GM12801 (cell line): ENCODE results near the gene TBC1D10B.

ENCODE experiments used
- TF ChIP-seq, protein P1 (sequence below): IDR thresholded peaks from one replicate; pipeline ENCODE4 v1.5.1; 2011; ENCODE audit warnings: control low read depth; ENCODE audit not compliant: insufficient read length; ENCODE audit errors: extremely low read depth

The TBC1D10B gene

DNA sequence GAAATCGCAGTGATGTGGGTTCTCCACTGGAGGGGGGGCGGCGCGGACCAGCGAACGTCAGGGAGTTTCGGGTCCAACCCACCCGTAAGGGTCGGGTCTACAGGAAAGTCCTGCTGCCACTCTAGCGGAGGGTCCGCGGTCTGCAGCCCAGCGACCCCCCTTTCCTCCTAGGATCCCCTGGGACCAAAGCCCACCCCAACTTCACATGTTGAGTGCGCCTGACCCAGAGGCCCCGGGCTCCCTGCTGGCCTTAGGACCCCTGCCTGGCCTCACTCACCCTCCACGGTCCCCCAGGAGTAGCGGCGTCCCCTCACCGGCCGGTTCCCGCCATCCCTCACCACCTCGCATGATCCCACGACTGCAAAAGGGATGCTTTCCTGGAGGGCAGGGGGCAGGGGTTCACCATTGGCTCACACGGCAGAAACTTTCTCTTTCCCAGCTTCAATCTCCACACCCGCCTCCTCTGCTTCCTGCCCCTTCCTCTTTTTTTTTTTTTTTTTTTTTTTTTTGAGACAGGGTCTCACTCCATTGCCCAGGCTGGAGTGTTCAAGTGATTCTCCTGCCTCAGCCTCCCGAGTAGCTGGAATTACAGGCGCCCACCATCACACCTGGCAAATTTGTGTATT lies 9.0 kb upstream of the TBC1D10B start:
- TF ChIP-seq, protein P1, sequence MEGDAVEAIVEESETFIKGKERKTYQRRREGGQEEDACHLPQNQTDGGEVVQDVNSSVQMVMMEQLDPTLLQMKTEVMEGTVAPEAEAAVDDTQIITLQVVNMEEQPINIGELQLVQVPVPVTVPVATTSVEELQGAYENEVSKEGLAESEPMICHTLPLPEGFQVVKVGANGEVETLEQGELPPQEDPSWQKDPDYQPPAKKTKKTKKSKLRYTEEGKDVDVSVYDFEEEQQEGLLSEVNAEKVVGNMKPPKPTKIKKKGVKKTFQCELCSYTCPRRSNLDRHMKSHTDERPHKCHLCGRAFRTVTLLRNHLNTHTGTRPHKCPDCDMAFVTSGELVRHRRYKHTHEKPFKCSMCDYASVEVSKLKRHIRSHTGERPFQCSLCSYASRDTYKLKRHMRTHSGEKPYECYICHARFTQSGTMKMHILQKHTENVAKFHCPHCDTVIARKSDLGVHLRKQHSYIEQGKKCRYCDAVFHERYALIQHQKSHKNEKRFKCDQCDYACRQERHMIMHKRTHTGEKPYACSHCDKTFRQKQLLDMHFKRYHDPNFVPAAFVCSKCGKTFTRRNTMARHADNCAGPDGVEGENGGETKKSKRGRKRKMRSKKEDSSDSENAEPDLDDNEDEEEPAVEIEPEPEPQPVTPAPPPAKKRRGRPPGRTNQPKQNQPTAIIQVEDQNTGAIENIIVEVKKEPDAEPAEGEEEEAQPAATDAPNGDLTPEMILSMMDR, result no peak

DNA sequence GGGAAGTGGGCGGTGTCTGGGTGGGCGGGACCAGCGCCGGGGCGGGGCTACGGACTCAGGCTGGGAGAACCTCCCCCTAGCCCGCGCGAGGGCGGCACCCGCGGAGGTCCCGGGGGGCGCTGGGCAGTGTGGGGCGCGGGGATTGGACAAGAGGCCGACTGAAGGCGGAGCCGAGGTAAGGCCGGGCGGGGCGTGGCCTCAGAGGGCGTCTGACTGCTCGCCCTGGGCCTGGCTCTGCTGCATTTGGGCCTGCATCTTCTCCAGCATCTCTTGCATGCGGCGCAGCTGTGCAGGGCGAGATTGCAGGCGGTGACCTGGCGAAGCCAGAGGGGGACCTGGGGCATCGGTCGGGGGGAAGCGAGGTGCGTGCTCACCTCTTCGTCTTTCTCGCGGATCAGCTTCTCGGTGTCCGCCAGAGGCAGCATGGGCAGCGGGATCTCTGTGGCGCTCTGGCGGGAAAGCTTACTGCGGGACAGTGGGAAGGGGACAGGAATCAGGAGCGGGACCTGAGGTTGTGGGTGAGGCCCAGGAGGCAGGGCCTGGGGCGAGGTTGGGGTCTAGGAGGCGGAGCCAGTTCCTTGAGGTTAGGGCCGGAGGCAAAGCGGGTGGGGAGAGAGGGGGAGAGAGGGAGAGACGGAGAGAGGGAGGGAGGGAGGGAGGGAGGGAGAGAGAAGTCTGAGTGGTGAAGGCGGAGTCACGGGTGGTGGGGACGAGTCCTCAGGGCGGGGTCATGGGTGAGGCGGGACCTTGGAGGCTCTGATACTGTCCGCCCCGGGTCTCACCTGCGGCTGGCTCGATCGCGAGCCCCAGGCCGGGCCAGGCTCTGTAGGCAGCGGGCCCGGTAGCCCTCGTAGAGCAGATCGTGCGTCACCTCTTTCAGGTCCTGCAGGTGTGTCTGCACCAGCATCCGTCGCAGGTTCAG lies 8.2 kb upstream of the TBC1D10B start:
- TF ChIP-seq, protein P1, result no peak

DNA sequence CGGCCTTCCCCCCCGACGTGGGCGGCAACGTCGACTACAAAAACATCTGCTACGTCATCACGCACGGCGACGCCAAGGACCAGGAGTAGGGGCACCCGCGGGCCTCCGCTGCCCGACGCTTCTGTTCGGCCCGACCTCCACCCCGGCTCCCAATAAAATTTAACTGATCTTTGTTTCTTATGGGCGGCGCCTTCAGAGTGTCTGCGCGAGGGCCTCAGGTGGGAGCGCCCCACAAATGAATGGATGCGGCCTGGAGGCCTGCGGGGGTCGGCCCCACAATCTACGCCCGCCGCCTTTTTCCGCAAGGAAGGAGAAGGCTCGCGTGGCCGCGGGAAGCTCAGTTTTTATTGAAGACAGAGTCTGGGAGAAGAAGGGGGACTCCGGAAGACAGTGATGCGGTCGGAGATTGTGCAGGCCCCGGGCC lies 7.5 kb upstream of the TBC1D10B start:
- TF ChIP-seq, protein P1, result no peak

DNA sequence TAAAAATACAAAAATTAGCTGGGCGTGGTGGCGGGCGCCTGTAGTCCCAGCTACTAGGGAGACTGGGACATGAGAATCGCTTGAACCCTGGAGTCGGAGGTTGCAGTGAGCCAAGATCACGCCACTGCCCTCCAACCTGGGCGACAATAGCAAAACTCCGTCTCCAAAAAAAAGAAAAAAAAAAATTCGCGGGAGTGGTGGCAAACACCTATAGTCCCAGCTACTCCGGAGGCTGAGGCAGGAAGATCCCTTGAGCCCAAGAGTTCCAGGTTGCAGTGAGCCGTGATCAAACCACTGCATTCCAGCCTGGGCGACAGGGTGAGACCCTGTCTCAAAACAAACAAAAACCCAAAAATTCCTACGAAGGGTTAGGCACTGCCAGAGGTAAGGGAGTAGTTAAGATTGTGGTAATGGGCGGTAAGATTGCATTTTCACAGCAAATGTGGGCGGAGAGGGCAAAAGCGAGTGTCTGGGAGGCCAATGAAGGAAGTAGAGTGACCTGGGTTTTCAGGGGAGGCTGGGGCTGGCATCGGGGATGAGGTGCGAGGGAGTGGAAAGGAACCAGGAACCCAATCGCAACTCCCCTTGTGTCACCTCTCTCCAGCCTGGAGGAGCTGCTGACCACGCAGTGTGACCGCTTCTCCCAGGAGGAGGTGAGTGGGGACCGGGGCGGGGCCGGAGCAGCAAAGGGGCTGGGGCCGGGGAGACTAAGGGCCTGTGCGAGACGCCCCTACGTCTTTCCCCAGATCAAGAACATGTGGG lies 6.9 kb upstream of the TBC1D10B start:
- TF ChIP-seq, protein P1, result no peak

DNA sequence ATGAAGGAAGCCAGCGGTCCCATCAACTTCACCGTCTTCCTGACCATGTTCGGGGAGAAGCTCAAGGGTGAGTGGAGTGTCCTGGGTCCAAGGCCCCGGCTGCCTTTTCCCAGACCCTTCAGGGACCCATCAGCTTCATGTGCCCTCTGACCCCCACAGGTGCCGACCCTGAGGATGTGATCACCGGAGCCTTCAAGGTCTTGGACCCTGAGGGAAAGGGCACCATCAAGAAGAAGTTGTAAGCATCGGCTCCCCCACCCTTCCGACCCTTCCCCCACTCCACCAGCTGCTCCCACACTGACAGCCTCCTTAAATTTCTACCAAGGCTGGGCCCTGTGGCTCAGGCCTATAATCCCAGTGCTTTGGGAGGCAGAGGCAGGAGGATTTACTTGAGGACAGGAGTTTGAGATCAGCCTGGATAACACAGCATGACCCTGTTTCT lies 6.2 kb upstream of the TBC1D10B start:
- TF ChIP-seq, protein P1, result no peak

DNA sequence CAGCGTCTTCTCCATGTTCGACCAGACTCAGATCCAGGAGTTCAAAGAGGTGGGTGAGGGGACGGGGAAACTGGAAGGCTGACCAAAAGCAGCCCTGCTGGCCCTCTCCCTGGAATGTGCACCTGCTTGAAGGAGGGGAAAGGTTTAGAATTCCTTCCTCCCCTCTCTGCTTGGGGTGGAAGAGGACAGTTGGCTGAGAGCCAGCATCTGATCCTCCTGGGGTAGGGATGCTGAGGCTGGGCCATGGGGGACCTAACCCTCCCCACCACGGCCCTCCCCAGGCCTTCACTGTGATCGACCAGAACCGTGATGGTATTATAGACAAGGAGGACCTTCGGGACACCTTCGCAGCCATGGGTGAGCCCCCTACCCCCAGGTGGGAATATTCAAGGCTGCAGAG lies 5.6 kb upstream of the TBC1D10B start:
- TF ChIP-seq, protein P1, result no peak

DNA sequence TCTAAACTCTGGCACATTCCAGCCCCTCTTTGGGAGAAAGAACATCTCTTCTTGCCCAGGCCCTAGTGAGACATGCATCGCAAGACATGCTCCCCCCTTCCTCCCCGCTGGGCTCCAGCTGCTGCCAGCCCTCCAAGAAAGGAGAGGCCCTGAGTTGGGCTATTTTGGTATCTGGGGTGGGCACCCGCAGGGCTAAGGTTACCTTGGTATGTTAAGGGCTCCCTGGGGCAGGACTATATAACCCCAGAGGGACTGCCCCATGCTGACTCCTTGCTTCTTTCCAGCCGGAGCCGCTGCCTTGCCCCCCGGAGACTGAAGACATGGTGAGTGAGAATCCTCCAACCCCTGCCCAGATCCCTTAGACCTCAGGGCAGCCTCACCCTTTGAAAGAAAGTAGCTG lies 4.2 kb upstream of the TBC1D10B start, which contains the start of gene MYL11:
TSS of gene MYL11 (plus strand) at position 265 of the 400 bp plus-strand sequence. CDS start at position 321, 56 bp downstream.
- TF ChIP-seq, protein P1, result no peak
